ENCODE measurements around the gene FAAP100. TPM values are rescaled to one million over a fixed set of nuclear protein-coding genes. Genes with fewer than 3 reads are reported as not detected.

Gene FAAP100
- total and polyA plus RNA-seq, 2 experiments from 2014 or later: 18.3 to 34.4 TPM

DNA sequence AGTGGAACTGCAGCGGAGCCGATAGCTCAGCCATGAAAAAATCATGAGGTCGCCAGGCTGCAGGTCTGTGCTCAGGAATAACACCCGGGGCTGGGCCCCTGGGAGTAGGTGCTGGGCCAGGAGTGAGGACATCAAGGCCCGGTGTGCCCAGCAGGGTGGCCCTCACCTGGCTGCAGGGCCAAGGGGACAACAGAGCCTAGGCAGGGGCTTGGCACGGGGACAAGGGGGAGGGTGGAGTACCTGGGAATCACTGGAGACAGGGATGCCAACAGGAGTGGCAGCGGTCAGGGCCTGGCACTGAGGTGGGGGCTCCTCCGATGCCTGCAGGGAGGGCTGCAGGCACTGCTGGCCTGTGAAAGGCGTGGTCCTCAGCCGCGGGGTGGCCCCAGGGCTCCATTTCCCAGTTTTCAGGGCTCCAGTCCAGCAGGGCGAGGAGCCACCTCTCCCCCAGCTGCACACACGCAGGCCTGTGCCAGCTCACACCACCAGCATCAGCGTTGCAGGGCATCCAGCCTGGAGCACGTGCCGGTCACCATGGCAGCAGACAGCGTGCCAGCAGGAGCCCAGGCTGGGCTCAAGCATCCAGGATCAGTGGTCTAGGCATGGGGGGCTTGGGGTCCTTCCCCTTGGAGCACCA, 28.6 kb downstream of the FAAP100 start:
- Histone ChIP-seq H2AFZ (no peak overlapping the region), H3K36me3 (replicated peaks; ENCODE audit: insufficient read depth, low read depth) (no peaks in the 10 kb centered on the region), H3K9me3 (ENCODE audit: low read depth) (no peaks in the 10 kb centered on the region), H3K4me3 (no peak overlapping the region), H3K9me2 (replicated peaks; ENCODE audit: insufficient read depth) (no peaks in the 10 kb centered on the region), H3K4me2 (peak overlapping the region; percentile 60), H3K79me2 (no peaks in the 10 kb centered on the region), H3K27me3 (peaks cover 4% of the 10 kb centered on the region), H4K20me1 (ENCODE audit: insufficient read depth, poor library complexity, severe bottlenecking) (peaks cover 1% of the 10 kb centered on the region), H3K27ac (no peak overlapping the region), H3K4me1 (ENCODE audit: insufficient read depth) (peaks cover 30% of the 10 kb centered on the region)
- no peak for TF ChIP-seq EZH2phosphoT487 (IDR thresholded peaks at IDR 0.05; ENCODE audit: low read depth, severe bottlenecking, unreplicated experiment)
- no peak for TF ChIP-seq EZH2 (IDR thresholded peaks at IDR 0.05; ENCODE audit: borderline replicate concordance)
- TF ChIP-seq, protein P1, sequence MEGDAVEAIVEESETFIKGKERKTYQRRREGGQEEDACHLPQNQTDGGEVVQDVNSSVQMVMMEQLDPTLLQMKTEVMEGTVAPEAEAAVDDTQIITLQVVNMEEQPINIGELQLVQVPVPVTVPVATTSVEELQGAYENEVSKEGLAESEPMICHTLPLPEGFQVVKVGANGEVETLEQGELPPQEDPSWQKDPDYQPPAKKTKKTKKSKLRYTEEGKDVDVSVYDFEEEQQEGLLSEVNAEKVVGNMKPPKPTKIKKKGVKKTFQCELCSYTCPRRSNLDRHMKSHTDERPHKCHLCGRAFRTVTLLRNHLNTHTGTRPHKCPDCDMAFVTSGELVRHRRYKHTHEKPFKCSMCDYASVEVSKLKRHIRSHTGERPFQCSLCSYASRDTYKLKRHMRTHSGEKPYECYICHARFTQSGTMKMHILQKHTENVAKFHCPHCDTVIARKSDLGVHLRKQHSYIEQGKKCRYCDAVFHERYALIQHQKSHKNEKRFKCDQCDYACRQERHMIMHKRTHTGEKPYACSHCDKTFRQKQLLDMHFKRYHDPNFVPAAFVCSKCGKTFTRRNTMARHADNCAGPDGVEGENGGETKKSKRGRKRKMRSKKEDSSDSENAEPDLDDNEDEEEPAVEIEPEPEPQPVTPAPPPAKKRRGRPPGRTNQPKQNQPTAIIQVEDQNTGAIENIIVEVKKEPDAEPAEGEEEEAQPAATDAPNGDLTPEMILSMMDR (IDR thresholded peaks at IDR 0.05; ENCODE audit: poor library complexity): no peak
- no peak for DNase-seq (ENCODE audit: low spot score)
- 50% methylated on average over 16 of the region's 17 CpGs for WGBS (ENCODE audit: low lambda C conversion rate, missing lambda C conversion rate)

GRCh38 chr17:81522491-81523401, 29.4 kb downstream of the FAAP100 start:
- peak overlapping the region; percentile 60 for H3K4me2 ChIP-seq
- 74% methylated on average over 20 of the region's 26 CpGs for WGBS (ENCODE audit: low lambda C conversion rate, missing lambda C conversion rate)
- DNase-seq (ENCODE audit: low spot score): peak; percentile 83

GRCh38 chr17:81520021-81520901, 31.9 kb downstream of the FAAP100 start:
- Histone ChIP-seq H3K27ac (peak overlapping the region; percentile 94), H3K4me2 (peak overlapping the region; percentile 100)
- WGBS (ENCODE audit: low lambda C conversion rate, missing lambda C conversion rate): 71% methylated on average over 13 of the region's 14 CpGs

More at GRCh38 chr17:81522491-81523401, 29.4 kb downstream of the FAAP100 start:
- Histone ChIP-seq H4K20me1 (ENCODE audit: insufficient read depth, poor library complexity, severe bottlenecking) (peaks cover 5% of the 10 kb centered on the region), H3K27ac (no peak overlapping the region), H3K36me3 (replicated peaks; ENCODE audit: insufficient read depth, low read depth) (no peaks in the 10 kb centered on the region), H3K4me1 (ENCODE audit: insufficient read depth) (peaks cover 35% of the 10 kb centered on the region), H3K27me3 (peaks cover 4% of the 10 kb centered on the region), H3K9me3 (ENCODE audit: low read depth) (no peaks in the 10 kb centered on the region), H2AFZ (no peak overlapping the region), H3K9me2 (replicated peaks; ENCODE audit: insufficient read depth) (no peaks in the 10 kb centered on the region), H3K79me2 (peaks cover 2% of the 10 kb centered on the region), H3K4me3 (no peak overlapping the region)
- TF ChIP-seq EZH2 (IDR thresholded peaks at IDR 0.05; ENCODE audit: borderline replicate concordance) (no peak), EZH2phosphoT487 (IDR thresholded peaks at IDR 0.05; ENCODE audit: low read depth, severe bottlenecking, unreplicated experiment) (no peak)
- TF ChIP-seq, protein P1 (IDR thresholded peaks at IDR 0.05; ENCODE audit: poor library complexity): peak; percentile 51

More at GRCh38 chr17:81520021-81520901, 31.9 kb downstream of the FAAP100 start:
- Histone ChIP-seq H2AFZ (no peak overlapping the region), H3K79me2 (peaks cover 27% of the 10 kb centered on the region), H3K4me1 (ENCODE audit: insufficient read depth) (peaks cover 51% of the 10 kb centered on the region), H3K27me3 (peaks cover 4% of the 10 kb centered on the region), H3K4me3 (no peak overlapping the region), H3K9me3 (ENCODE audit: low read depth) (no peaks in the 10 kb centered on the region), H3K36me3 (replicated peaks; ENCODE audit: insufficient read depth, low read depth) (no peaks in the 10 kb centered on the region), H4K20me1 (ENCODE audit: insufficient read depth, poor library complexity, severe bottlenecking) (peaks cover 16% of the 10 kb centered on the region), H3K9me2 (replicated peaks; ENCODE audit: insufficient read depth) (no peaks in the 10 kb centered on the region)
- no peak for DNase-seq (ENCODE audit: low spot score)
- TF ChIP-seq, protein P1 (IDR thresholded peaks at IDR 0.05; ENCODE audit: poor library complexity): no peak
- no peak for TF ChIP-seq EZH2phosphoT487 (IDR thresholded peaks at IDR 0.05; ENCODE audit: low read depth, severe bottlenecking, unreplicated experiment)
- TF ChIP-seq EZH2 (IDR thresholded peaks at IDR 0.05; ENCODE audit: borderline replicate concordance): no peak

Measured in hepatocyte (in vitro differentiated cells).